ENCODE results near the gene SCN3A.

Gene SCN3A

DNA sequence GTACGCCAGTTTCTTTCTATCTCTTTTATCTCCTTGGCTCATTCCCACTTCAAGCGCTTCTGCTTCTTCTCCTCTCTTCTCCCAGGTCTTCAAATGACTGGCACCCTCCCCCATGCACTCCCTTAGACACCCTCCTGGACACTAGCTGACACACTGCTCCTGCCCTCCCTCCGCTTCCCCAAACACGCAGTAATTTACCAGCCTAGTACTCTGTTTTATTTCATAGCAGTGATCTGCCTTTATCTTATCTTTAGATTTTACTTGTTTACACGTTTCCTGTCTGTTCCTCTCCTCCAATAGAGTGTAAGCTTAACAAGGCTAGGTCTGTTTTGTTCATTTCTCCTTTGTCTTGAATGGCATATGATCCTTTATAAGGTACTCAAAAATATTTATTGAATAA lies 93.9 kb downstream of the SCN3A start:
- no peak for DNase-seq

DNA sequence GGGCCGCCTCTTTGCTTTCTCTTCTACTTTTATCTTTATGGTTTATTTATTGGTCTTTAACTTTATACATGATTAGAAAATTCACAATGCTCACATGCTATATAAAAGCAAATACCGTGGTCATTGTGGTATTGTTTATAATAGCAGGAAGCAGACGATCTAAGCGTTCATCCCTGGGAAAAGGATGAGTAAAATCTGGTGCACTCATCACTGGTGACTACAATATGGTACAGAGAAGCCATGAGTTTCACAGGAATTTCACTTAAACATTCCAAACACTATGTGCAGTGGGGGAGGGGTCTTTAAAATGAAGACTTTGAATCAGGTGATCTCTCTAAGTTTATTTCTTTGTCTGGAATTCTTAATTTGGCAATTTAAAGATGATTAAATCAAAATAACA lies 97.9 kb downstream of the SCN3A start:
- DNase-seq = no peak

DNA sequence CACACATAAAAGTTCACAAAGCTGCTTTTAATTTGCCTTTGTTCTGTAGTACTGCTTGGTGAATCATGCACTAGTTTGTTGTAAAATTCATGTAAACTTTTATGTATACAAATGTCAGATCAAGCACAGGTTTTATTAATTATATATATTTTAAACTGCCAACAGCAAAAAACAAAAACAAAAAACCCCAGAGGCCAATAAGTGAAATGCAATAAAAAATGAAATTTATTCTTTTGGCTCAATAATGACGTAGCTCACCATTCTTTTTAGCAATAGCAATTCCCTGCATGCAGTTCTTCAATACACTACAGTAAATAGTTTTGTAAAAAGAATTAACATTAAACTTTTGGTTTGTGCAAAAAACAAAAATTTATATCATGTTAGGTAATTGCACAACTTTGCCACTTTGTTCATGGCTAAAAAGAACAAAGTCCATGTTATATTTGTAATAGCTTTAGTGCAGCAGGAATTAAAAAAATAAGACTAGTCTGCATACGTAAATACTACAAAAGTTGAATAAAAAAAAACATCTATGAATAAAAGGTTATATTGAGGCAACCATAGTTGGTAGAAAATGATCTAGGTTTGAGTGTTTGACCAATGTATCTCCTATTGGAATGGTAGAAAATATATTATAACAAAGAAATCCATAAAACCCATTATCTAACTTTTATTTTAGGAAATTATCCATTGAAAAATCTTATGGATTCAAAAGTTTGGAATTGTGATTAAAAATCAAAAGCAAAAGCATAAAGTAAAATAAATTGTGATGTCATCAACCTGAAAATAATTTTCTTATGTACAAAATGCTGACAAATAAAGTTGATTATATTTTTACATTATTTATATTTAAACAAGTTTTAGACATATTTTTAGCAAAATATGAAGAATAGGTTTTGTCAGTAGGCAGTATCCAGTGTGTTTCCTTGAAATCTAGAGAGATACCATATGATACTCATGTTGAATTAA lies 115.6 kb downstream of the SCN3A start:
- DNase-seq = no peak

DNA sequence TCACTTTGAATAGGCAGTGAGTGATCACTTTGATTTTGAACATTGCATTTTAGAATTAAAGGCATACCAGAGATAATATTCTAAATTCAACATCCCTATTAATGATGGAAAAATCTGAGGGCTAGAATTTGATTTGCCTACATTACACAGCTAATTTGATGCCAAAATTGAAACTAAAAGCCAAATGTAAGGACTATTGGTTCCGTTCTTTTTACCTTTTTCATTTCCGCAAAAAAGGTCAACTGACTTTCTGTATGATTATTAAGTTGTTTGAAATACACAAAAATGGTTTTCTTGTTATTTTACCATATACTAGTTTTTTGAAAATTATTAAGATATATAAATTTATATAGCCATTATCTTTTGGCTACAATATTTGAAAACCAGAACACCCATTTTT lies 117.5 kb downstream of the SCN3A start:
- DNase-seq = no peak

DNA sequence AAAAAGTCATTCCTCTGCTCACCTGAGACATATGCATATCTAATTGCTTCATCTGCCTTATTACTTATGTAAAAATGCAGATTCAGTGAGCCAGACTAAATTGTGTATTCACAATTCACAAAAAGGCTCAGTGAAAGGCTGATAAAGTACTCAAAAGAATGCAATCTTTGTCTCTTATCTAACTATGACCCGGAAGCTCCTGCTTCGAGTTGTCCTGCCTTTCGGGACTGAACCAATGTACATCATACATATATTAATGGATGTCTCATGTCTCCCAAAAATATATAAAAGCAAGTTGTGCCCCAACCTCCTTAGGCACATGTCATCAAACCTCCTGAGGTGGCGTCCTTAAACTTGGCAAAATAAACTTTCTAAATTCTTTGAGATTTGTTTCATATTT lies 120.5 kb downstream of the SCN3A start:
- DNase-seq = no peak

DNA sequence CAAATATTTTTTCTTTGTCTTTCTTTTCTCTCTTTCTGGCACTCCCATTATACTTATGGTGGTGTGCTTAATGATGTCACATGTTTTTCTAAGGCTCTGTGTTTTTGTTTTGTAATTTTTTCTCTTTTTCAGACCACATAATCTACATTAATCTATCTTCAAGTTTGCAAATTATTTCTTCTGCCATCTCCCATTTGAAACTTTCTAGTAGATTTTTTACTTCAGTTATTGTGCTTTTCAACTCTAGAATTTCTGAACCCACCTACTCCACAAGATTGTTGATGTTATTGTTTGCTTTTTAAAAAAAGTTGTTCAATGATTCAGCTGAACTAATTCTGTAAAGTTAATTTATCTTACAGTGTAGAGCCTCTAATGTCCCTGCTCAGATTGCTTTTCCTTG lies 121.4 kb downstream of the SCN3A start:
- DNase-seq = no peak

DNA sequence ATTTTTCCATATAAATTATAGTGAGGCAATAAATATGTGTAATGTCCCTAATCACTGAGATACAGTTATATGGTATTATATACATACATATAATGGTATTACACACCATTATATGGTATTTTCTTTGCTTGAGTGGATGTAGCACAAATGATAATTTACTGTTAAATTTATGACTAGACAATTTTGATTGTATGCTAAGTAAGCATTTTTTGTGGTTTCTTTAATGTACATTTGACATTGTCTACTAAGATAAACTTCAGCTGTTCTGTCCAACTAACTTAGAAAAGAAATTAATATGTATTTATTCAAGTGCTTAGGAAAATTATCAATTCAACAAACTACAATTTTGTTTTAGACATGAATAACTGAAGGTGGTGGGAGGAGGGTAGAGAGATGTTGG lies 122.6 kb downstream of the SCN3A start:
- no peak for DNase-seq

DNA sequence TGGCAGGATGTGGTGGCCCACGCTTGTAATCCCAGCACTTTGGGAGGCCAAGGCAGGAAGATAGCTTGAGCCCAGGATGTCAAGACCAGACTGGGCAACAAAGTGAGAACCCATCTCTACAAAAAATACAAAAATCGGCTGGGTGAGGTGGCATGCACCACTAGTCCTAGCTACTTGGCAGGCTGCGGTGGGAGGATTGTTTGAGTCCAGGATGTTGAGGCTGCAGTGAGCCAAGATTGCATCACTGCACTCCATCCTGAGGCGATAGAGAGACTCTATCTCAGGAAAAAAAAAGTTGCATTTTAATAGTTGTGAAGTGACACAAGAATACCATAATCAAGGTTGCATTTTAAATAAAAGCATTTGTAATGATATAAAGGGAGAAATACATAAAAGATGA lies 124.4 kb downstream of the SCN3A start:
- DNase-seq = no peak

DNA sequence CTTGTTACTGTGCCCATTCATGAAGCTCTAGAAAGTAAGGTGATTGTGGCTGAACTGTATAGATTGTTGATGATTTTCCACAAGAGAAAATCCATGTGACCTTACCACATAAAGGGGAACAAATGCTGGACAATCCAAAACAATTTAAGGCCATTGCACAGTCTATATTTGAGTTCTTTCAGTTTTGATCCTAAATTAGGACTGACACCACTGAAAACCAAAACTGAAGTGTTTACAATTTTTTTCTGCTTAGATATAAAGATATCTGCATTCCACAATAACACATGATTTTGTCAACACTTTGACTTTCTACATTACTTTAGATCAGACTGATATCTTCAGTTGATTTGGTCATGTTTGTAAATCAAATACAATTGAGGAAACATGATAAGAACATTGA lies 124.9 kb downstream of the SCN3A start:
- DNase-seq = no peak

DNA sequence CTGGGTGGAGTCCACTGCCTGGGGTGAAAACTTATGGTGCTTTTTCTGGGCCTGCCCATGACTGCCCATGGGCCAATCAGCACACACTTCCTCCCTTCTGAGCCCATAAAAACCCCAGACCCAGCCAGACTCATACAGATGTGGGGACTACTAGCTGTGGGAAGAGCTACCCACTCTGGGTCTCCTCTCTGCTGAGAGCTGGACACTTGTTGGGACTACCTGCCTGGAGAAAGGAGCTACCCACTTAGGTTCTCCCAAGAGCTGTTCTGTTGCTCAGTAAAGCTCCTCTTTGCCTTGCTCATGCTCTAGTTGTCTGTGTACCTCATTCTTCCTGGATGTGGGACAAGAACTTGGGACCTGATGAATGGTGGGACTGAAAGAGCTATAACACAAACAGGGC lies 129.0 kb downstream of the SCN3A start:
- DNase-seq = no peak

DNA sequence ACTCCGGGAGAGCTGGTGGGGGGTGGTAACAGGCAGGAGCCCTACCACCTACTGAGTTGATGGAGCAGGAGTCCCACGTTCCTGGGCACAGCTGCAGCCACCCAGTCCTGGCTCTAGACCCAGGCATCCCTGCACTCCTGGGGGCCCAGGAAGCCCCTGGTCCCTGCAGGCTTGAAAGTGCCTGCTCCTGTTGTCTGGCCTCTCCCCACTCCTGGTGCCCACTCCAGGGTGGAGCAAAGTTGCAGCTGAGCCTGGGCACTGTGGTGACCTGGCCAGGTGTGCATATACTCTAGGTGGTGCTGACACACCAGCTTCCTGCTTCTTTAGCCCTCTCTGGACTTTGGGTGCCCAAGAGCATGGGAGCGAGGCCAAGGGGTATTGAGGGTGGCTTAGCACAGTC lies 129.5 kb downstream of the SCN3A start:
- DNase-seq = no peak

DNA sequence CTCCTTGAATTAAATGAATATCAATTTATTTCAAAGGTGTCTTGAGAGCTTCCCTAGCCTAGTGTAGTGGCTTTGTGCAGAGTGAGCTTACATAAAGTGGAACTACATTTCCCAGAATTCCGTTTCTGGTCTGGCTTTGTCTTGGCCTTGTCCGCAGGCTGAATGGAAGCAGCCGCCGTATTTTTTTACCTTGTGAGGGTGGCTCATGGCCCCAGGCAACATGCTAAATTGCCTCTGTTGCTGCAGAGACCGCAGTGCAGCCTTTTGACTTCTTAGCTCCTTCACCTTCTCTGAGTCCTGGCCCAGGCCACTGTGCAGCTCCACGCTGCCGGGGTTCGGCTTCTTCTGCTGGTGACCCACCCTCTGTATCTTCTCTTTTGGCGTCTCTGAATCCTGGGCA lies 133.8 kb downstream of the SCN3A start:
- no peak for DNase-seq

DNA sequence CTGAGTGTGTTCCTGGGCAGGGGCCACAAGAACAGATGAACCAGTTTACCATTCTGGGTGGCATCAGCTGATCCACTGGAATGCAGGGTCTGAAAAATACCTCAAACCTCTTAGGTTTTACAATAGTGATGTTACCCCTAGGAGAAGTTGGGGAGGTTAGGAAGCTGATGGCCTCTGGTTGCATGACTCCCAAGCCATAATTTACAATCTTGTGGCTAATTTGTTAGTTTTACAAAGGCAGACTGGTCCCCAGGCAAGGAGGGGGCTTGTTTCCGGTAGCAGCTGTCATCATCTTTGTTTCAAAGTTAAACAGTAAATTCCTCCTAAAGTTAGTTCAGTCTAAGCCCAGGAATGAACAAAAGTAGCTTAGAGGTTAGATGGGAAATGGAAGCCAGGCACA lies 134.7 kb downstream of the SCN3A start:
- no peak for DNase-seq

DNA sequence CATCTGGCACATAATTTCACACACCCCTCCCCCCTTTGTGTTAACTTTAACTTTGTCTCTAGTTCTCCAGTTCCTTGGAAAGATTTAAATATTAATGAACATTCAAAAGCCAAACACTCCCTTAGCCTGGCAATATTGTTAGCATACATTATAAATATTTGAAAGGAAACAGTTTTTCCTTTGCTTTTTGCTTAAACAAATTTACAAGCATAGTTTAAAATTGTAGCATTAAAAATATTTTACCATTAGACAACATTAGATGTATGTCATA lies 135.4 kb downstream of the SCN3A start:
- no peak for DNase-seq

DNA sequence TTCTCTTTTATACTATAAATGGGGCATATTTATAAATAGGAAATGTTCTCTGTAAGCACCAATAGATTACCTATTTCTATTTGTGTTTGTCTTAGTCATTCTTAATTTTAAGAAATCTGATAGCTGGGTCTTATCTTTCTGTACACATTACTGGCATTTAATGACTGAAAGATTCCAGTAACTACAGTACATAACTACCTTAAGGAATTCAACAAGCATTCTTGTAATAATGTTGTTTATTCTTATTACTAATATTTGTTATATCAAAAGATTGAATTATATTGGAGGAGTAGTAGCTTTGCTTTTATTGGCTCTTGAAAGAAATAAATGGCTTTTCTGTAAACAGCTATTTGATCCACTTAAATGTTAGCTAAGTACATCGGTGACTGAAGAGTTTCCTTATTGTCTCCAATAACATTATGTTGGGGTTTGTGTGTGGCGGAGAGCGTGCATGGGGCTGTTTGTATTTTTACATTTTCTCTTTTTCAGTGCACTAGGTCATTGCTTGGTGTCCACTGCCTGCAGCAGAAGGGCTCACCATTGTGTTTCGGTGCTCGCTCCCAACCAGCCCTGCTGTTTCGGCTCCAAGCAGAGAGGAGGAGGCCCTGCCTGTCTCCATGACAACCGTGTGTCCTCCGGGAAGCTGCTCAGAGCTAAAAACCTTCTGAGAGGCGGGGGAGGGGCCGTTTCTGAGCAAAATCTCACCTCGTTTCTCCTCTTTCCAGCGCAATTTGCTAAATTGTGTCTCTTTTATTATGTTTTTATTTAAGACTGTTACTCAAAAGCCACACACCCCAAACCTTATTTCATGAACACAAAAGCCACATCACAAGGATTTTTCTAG lies 136.0 kb downstream of the SCN3A start:
- peak; percentile 89 for DNase-seq

DNA sequence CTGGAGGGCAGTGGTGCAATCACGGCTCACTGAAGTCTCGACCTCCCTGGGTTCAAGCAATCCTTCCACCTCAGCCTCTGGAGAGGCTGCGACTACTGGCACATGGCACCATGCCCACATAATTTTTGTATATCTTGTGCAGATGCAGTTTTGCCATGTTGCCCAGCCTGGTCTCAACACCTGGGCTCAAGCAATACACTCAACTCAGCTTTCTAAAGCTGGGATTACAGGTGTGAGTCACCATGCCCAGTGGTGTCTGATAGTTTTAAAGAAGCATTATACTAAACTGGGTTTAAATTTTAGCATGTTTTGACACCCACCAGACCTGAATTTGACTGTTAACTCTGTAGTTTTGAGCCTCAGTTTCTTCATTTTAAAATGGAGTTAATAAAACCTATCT lies 139.1 kb downstream of the SCN3A start:
- no peak for DNase-seq

DNA sequence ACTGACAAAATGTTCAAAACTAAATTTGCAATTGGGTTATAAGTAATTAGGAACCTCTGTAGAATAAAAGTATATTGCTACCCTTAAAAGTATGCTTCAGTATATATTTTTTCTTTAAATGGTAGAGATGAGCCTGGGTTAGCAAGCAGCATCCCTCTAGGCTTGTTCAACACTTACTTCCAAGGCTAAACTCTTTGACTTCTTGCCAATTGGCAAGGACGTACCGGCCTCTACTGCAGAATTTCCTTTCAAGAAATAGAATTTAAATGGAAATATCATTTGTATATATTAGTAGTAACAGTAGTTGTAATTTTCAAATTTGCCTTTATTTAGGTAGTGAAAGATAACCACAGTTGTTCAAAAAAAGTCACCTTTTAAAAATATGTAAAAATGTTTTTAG lies 143.4 kb downstream of the SCN3A start:
- no peak for DNase-seq

DNA sequence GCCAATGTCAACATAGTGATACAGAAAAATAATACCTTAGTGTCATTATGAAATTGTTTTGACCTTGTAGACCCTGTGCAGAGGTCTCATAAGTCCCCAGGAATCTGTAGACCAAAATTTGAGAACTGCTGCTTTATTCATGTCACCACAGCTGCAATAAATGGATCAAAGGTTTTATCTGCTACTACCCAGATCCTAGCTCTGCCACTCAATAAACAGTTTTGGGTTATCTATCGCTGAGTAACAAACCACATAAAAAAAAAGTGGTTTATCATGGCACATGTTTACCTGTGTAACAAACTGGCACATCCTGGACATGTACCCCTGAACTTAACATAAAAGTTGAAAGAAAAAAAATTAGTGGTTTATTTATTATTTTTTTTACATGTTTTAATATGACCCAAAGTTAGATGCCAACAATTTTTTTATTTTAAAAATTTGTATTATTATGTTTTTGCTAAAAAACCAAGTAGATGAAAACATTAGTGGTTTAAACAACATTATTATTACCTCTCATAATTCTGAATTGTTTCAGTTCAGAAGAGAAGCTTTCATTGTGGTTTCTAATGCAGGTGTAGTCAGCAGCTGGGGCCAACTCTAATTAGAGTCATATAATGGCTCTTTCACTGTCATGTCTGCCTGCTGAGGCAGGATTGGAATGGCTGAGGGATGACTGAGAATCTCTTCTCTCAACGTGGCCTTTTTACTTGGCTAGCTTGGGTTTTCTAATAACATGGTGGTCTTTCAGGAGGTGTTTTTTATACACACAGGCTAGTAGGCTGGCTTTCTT lies 145.2 kb downstream of the SCN3A start:
- no peak for DNase-seq

DNA sequence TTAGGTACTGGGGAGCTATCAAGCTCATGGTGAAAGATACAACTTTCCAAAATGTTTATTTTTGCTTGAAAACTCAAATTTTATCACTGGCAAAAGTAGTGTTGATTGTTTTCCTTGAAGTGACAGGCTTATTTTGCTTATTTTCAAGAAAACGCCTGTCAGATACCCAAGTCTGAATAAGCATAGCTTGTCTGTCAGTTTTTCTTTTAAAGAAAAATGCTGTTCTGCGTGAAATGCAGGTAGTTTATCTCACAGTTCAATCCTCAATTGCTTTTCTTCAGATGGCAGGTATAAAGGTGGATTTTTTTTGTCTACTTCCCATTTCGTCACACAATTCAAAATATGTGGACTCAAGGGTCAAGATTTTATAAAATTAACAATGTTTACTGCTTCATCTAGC lies 145.9 kb downstream of the SCN3A start:
- DNase-seq = no peak

DNA sequence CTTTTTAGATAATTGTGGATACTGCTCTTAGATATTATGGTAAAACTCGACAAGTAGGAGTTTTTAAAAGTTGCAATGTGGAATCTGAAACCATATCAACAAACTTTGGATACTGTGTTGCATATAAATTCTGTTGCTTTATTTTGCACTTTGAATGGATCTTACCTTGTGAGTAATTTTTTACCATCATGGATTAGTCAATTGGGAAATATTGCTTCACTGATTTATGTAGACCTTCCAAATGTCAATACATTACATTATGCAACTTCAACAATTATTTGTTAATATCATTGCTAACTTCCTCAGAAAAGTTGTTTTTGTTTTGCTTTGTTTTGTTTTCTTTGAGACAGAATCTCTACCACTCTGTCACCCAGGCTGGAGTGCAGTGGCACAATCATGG lies 146.5 kb downstream of the SCN3A start:
- DNase-seq = no peak

DNA sequence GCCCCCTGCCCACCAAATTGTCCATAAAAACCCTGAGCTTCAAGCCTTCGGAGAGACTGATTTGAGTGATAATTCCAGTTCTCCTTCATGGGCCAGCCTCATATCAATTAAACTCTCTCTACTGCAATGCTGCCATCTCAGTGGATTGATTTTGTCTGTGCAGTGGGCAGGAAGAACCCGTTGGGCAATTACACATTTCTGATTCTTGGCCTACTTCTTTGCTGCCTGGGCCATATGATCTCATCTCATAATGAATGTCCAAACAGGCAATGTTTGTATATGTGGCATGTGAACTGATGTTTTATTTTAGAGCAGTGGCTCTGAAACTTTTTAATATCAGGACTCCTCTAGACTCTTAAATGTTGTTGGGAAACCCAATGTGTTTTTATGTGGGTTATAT lies 147.3 kb downstream of the SCN3A start:
- DNase-seq = no peak

DNA sequence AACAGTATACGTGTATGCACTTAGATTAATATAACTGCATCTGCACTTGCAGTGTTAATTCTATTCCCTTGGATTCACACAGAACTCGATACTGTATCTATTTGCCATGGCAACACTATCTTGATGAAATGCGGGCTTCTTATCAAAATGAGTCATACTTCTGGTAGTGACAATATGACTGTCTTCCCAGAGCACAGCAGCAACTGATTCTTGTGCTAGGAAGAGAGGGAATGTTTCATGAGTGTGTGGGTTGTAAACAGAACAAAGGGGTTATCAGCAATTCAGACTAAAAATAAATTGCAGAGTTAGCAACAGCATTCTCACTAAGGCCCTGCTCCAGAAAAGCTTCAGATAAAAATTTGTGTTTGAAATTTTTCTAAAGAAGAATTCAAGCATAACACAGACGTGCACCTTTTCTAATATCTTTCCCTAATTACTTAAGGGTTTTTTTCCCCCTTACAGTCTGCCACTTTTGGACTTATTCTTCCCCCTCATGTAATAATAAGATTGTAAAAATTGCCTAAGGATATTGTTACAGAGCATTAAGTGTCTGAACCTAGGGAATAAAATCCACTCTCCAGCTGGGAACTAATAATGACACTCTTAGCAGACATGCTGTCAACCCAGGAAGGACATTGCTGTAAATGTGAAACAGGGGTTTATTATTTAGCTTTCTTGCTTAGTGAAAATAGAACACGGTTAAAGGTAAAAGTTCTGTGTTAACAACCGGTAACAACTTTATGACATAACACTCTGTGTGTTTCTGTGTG lies 148.6 kb downstream of the SCN3A start:
- DNase-seq = peak; percentile 24

DNA sequence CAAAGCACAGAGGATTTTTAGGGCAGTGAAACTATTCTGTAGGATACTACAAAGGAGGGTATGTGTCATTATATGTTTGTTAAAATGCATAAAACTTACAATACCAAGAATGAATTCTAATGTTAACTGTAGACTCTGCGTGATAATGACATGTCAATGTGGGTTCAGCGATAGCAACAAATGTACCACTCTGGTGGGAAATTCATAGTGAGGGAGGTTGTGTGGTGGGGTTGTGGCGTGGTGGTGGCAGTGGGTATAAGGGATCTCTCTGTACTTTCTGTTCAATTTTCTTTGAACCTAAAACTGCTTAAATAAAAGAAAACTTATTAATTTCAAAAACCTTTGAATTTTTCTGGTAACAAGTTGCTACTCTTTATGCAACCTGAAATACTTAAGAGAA lies 149.2 kb downstream of the SCN3A start:
- no peak for DNase-seq

Data from NCI-H2171 (cell line).